GM21367 (cell line): Measurements from ENCODE around the gene TAGLN.

Experiments used
- ATAC-seq: cut with Tn5 transposase; IDR thresholded peaks from one replicate; pipeline ENCODE4 v1.9.1; 2021; ENCODE audit not compliant: unreplicated experiment

The TAGLN gene

GRCh38 chr11:117212697-117213355 lies 13.7 kb downstream of the TAGLN start:
- ATAC-seq, result no peak

- no peak for ATAC-seq
Measured at GRCh38 chr11:117214404-117215110, 15.4 kb downstream of the TAGLN start.

- no peak for ATAC-seq
Measured at GRCh38 chr11:117217141-117218084, 18.2 kb downstream of the TAGLN start.

DNA sequence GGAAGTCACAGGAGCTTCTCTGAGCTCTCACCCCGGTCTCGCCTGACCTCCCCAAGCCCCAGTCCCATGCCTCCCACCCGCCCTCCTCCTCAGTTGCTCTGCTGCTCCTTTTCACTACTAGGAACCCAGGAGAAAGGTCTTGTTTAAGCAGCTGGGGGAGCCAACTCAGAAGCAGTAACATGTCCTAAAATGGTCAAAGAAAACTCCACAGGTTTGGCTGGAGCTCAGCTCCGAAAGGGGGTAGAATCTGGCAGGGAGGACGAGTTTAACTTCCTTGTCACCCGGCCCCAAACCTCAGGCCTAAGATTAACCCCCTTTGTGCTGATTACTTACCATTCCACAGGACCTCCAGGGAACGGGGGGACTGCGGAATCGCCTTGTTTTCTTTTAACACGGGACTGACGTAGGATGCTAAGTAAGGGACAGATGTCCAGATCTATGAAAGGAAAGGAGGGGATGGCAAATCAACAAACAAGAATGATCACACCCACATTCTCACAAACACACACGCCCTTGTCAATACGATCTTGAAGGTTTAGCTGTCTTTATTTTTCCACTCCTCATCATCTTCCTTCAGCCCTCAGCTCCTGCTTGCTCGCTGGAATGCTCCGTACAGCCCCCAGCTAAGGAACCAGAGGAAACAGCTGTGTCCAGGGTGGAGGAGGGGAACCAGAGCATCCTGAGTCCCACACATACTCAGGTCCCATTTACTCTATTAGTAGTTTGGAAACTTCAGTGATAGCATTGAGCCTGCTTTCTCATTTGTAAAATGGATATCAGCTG lies 19.2 kb downstream of the TAGLN start:
- ATAC-seq, result no peak

- ATAC-seq, result no peak
Measured at GRCh38 chr11:117219001-117219400, 19.8 kb downstream of the TAGLN start.

DNA sequence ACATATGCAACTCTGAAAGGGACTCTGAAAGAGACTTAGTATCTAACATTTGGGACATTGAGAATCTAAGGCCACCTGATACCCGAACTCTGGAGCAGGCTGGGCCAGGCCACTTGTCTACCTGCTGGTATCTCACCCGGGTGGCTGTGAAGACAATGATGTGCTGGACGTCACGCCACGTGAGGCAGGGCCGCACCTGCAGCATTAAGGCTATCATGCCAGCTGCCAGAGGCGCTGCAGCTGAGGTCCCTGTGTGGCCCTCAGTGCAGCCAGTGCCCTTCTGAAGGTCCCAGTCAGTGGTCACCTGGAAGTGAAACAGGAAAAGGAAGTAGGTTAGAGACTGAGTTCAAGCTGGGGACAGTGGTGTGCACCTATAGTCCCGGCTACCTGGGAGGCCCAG lies 20.3 kb downstream of the TAGLN start:
- ATAC-seq, result no peak

DNA sequence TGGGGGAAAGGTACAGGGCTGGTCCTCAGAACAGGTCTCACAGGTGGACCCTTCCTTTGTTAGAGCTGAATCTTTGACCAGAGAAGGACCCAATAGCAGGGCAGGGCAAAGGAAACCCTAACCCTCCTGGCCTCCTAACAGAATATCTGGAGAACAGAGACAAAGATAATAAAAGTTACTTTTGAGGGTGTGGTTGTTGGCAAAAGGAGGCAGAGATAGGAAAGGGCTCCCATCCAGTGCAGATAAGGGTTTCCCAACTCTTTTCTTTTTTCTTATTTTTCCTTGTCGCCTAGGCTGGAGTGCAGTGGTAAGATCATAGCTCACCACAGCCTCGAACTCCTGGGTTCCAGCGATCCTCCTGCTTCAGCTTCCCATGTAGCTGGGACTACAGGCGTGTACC lies 20.8 kb downstream of the TAGLN start:
- no peak for ATAC-seq

GRCh38 chr11:117220568-117220967 lies 21.4 kb downstream of the TAGLN start:
- ATAC-seq, result no peak

DNA sequence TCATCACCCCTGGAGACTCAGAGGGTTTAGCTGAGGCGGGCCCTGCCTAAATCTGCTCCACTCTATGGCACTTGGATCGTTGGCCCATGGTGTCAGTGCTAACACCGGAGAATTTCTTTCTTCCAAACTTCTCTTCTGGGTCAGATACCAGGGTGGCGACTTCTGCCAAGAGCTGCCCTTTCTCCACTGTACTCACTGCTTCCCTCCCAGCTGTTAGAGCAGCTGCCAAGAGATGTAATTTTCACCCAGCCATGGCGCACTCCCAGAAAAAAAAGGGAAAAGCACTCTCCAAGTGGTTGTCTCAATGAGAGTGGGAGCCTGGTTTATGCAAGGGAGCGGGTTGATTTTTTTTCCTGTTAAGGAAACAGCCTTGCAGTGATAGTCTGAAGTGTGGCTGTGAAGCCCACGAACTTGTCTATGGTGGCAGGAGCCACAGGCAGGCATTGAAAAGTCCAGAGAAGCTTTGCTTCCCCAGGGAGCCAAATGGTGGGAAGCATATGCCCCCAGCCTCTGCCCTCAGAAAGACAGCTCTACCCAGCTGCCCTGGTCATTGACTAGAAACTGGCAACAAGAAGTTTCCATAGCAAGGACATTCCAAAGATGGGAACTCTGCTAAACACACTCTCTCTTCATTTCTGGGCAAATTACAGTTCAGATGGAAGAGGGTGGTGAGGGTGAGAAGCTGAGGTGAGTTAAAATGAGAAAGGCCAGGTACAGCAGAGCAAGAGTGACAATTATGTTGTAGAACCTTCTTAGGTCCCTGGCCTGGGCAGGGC lies 22.0 kb downstream of the TAGLN start:
- ATAC-seq, result no peak

- ATAC-seq, result no peak
Measured at GRCh38 chr11:117221775-117222517, 22.8 kb downstream of the TAGLN start.

GRCh38 chr11:117222991-117223740 lies 24.0 kb downstream of the TAGLN start:
- ATAC-seq, result no peak

DNA sequence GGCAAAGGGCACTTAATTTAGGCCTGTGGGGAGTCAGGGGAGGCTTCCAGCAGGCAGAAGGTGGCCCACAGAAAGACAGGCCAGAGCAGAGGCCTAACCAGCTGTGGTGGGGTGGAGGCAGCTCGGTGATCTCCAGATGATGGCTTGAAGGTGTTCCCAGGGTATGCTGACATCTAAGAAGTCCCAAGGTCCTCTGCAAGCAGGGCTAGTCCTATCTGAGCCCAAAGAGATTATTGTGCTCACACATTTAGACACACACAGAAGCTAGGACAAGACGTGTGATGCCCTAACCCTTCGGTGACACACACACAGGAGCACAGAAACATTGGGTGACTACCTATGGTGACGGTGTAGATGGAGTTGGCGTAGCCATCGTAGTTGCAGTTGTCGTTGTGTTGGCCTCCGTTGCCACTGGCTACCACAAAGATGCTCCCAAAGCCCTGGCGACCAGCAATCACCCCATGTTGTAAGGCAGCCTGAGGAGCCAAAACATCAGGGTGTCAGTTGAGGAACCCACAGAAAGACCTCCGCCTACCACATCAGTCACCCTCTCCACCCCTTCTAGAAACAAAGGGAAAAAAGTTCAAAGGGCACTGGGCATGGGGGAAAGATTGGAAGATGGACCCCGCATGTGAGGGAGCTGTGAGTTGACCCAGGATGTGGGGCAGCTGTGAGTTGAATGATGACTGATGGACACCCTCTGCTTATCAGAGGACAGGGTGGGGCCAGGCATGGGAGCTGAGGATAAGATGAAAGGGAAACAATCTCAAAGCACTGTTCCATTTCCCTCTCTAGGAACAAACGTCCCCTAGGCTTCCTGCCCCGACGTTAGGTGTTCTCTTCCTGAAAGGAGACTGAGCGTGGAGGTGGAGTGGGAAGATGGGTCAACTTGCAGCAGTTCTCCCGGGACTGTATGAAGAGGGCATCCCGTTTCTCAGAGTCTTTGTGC lies 24.8 kb downstream of the TAGLN start:
- no peak for ATAC-seq

DNA sequence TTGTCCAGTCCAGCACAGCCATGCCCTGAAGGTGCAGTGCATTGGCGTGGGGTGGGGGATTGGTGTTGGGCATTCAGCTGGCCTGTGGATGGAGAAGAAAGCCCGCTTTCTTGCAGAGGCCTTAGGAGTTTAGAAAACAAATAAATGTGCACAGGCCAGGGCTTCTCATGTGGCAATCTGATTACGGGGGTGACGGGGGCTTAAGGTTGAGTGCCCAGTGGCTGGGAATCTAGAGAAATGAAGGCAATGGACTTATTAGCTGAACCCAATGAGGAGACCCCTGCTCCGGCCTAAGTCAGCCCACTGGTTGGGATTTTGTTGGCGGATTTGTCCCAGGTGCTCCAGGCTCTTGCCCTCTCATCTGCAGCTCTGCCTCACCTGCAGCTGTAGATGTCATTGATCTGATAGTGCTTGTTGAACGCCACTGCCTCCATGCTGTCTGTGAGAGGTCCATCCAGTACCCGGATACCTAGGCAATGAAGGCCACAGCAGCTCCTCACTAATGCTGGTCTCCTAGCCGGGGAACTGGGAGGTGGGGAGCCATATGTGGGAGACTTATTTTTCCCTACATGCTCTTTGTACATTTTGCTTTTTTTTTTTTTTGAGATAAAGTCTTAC lies 26.5 kb downstream of the TAGLN start:
- ATAC-seq, result no peak

DNA sequence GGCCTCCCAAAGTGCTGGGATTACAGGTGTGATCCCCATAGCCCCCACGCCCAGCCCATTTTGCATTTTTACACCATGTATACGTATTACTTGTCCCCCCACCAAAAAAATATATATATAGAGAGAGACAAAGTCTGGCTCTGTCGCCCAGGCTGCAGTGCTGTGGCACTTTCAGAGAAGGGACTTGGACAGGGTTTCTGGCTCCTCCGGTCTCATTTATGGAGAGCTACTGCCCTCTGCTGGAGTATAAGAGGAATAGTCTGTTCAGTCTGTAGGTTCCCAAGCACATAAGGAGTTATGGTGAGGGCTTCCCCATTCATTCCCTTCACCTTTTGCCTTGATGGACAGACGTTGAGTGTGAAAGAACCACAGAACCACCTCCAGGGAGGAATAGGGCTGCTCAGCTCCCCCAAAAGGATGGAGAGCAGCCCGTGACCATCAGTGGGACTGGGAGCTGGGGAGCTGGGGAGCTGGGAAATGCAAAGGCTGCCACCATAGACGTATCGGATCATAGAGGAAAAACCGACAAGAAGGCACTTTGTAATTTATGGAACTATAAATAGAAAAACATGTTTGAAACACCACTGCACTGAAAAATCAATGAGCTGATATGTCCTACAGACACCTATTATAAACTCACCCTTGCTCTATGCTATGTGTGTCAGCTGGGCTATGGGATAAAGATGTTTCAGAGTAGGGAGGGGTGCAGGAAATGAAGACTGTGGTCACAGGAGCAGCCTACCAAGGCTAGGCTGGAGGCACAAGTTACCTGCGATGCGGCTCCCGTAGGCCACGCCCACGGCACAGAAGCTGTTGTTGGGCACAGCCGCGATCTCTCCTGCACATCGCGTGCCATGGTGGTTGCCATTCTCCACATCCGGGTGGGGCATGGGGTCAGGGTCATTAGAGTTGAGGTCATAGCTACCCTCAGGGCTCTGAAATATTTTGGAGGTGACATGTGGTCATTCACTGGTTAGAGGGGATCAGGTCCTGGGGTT lies 27.5 kb downstream of the TAGLN start:
- no peak for ATAC-seq

- ATAC-seq, result no peak
Measured at GRCh38 chr11:117228091-117228490, 28.9 kb downstream of the TAGLN start.

GRCh38 chr11:117229411-117229810 lies 30.2 kb downstream of the TAGLN start:
- no peak for ATAC-seq
